ENCODE results near the gene TMEM127.

GRCh38 chr2:96258166-96259022 lies 7.4 kb downstream of the TMEM127 start:
- TF ChIP-seq POLR2A (IDR thresholded peaks at IDR 0.05) = no peak
- no peak for TF ChIP-seq CTCF (IDR thresholded peaks at IDR 0.05)
- TF ChIP-seq POLR2AphosphoS5 (IDR thresholded peaks at IDR 0.05) = no peak
